HepG2 (cell line): ENCODE data around the gene RAB3C.

Source experiments
- CAMTA2 ChIP-seq: sonication (generic); formaldehyde crosslinking; IDR thresholded peaks from 2 replicates; pipeline ENCODE4 v1.4.0; 2020; ENCODE audit warnings: mild to moderate bottlenecking, missing genetic modification reagents, borderline replicate concordance
- ISX ChIP-seq: sonication (generic); formaldehyde crosslinking; conservative IDR thresholded peaks from 2 replicates; pipeline ENCODE4 v1.5.0; 2020; ENCODE audit warnings: missing genetic modification reagents
- SMAD9 ChIP-seq: sonication (generic); formaldehyde crosslinking; IDR thresholded peaks from 2 replicates; pipeline ENCODE4 v1.5.1; 2020; ENCODE audit warnings: mild to moderate bottlenecking, missing genetic modification reagents
- ZBTB1 ChIP-seq: sonication (generic); formaldehyde crosslinking; IDR thresholded peaks from 2 replicates; pipeline ENCODE4 v1.4.0; 2020; ENCODE audit warnings: missing genetic modification reagents, borderline replicate concordance
- TF ChIP-seq, protein P1 (sequence below): IDR thresholded peaks from 2 replicates; pipeline ENCODE4 v1.6.1; 2012; ENCODE audit warnings: inconsistent platforms

DNA sequence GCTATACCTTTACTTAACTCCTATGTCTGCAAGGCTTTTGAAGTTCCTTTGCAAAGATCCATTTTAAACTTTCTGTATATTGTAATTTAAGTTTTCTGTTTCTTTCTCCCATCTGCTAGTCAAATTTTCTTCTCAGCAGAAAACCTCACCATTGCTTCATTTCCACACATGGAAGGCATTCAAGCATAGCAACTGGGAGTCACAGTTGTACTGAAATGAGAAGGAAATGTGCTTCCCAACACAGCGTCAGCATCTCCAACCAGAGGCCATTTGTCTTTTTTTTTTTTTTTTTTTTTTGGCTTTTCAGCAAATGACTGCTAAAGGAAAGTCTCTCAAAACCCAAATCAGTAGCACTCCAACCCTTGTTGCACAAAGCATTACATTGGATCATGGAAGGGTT lies 92.5 kb downstream of the RAB3C start:
- TF ChIP-seq ZBTB1 (CRISPR knock-in tag) (no peak), ISX (no peak), CAMTA2 (CRISPR knock-in tag) (no peak), SMAD9 (CRISPR knock-in tag) (no peak)
- TF ChIP-seq, protein P1, sequence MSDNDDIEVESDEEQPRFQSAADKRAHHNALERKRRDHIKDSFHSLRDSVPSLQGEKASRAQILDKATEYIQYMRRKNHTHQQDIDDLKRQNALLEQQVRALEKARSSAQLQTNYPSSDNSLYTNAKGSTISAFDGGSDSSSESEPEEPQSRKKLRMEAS = no peak
